Stimulated activated CD8-positive, alpha-beta memory T cell treated with anti-CD3 and anti-CD28 coated beads, Interleukin-15, amount 100 ng/mL, for 24 hours (primary cell): Measurements from ENCODE around the gene KCNIP4.

ENCODE experiments used
- DNase-seq: peaks from one replicate; pipeline ENCODE4 v3.0.0-alpha.2; 2020; ENCODE audit warnings: low read depth

The KCNIP4 gene

GRCh38 chr4:21901281-21901680, 47.3 kb downstream of the KCNIP4 start:
- DNase-seq, result no peak

DNA sequence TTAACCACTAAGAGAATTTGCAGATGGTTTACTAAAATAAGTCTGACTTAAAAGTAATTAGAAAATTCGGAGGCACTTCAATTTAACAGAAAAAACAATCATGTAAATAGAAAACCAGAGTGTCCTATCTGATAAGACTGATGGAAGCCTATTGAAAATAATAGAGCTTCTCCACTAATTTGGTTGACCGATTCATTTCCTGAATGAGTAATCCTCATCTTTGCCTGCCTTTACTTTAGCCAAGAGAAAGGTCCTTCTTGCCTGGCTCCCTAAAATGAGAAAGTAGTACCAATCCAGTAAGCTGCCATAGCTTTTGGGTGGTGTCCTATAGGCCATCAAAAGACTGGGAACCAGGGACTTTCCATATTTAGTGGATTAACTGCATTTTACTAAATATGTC, 48.4 kb downstream of the KCNIP4 start:
- no peak for DNase-seq

DNA sequence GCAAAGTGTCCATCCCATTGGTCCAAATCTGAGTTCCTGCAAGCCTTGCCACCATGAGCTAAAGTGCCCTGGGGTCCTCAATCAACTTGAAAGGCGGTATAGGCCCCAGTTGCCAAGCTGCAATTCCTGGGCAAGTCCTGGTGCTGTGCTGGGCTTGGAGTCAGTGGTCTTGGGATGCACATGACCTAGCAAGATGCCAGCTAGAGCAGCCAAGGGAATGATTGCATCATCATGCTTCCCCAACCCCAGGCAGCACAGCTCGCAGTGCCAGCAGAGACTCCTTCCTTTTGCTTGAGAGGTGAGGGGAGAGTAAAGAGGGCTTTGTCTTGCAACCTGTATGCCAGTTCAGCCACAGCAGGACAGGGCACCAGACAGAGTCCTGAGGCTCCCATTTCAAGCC, 50.5 kb downstream of the KCNIP4 start:
- no peak for DNase-seq

GRCh38 chr4:21896767-21897166, 51.8 kb downstream of the KCNIP4 start:
- no peak for DNase-seq

DNA sequence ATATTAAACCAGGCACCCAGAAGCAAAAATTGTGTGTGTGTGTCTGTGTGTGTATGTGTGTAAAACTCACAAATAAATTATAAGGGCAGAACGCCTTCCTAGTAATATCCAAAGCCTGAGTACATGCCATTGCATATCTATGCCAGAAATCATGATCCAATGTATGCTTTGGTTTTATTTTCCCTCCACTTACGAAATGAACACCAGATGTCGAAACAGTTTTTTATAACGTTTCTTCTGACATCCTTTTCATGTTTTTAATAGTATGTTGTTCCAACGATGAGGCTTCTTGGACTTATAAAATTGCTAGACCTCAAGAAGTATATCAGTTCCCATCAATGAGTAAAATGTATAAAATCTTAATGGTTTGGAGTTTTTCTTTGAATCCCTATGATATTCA, 55.4 kb downstream of the KCNIP4 start:
- DNase-seq, result no peak

DNA sequence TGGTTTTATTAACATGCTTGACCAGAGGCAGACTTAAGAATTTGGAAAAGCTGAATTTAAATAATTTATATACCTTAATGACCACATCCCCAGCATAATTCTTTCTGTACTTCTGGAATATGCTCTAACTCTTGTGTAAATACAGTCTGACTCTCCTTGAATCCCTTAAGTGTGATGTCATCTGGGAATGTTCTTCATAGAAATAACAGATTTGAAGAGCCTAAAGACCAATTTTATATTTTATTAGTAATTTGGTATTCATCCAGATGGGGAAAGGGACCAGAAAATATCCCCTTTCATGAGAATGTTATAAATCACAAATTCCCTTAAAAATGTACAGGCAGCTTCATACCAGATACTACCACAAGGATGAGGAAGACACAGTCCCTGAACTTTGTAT, 58.3 kb downstream of the KCNIP4 start:
- DNase-seq, result no peak

- DNase-seq, result no peak
Measured at GRCh38 chr4:21888195-21888976, 60.2 kb downstream of the KCNIP4 start.

DNA sequence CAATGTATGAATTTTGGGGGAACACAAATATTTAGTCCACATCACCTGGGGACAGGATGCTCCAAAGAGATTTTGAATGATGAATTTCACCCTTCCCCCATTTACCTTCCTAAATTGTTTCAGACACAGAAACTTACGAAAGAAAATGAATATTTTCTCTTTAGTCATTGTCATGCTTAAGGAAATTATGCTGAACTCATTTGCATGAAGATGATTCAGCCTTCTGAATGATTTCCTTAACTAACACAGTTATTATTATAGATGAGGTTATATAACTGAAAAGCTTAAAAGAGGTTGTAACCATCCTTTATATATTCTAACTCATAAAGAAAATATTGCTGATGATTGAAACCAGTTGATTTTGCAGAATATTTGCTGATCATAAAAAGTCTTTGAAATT, 61.1 kb downstream of the KCNIP4 start:
- no peak for DNase-seq

- DNase-seq, result no peak
Measured at GRCh38 chr4:21885770-21886169, 62.8 kb downstream of the KCNIP4 start.

DNA sequence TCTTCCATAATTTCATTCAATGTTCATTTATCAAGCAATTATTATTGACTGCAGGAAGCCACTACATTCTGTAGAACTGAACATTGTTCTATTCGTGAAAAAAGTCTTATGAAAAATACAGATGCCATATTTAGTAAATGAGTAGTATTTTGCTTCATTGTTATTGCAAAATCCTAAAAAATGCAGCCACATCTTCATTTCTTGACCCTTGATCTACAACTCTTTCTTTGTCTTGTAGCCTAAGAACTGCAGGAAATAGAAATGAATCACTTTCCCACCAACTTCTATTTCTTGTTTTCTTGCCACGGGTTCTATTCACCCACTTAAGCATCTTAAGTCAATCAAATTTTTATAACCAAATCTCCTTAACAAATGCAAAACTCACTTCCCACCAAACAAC, 63.3 kb downstream of the KCNIP4 start:
- no peak for DNase-seq

DNA sequence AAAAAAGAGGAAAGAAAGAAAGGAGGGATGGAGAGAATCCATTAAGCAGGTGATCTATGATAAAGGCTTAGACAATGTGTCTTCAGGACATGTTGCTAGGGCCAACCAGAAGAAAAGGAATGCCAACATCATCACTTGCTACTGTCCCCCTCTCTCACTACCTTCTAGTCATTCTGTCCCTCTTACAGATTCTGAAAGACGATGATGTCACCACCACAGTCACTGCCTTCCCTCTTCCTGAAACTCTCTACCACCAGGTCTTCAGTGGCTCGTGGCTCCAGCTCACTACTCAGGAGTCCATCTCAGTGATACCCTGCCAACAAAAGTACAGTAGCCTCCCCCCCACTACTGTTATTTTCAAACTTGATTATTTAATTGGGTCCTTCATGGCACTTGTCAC, 64.0 kb downstream of the KCNIP4 start:
- DNase-seq, result no peak

DNA sequence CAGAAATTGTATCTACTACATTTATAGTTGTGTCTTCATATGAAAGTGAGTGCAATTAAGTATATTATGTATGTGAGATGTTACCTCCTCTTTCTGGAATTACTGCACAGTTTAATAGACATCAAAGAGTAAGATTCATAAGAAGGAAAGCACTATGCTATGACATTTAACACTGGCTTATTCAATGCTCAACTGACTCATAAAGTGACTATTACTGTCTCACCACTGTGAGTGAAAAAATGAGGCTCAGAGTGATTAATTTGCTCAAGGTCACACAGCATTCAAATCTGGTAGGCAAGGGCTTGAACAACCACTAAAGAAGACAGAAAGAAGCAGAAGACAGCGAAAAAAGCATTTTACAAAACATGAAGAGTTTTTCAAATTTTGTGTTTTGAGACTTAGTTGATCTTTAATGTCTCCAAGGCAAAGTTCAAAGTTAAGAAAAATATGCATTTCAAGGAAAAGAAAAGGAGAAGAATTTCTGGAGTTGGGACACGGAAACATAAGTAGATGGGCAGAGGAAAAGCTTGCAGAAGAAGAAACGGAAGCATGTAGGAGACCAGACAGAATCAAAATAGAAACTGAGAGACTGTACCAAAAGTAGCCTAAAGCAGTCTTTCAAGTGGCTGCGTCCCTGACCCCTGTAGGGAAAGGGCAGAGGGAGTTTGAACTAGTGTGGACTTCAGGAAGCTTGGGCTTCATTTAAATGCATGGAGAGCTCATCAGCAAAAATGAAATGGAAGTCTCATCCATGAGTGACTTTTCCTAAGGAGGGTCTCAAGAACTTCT, 66.3 kb downstream of the KCNIP4 start:
- DNase-seq, result no peak

- no peak for DNase-seq
Measured at GRCh38 chr4:21879187-21879586, 69.4 kb downstream of the KCNIP4 start.

GRCh38 chr4:21876711-21877110, 71.9 kb downstream of the KCNIP4 start:
- DNase-seq, result no peak

- no peak for DNase-seq
Measured at GRCh38 chr4:21873145-21873544, 75.4 kb downstream of the KCNIP4 start.

DNA sequence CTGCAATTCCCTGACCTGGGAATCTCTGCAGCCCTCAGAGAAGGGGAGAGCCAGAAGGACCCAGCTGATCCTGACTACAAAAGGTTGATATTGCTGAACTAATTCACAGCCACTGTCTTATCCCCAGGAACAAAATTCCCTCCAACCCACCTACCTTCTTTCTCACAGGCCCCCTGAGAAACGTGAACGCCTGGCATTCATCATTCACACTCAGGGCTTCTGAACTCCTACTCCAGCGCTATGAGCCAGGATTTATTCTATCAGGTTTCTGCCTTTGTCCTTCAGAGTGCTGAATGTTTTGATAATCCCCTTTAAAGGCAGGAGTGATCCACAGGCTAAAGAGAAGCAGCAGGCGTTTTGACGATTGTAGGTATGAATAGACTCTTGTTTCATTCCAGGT, 76.5 kb downstream of the KCNIP4 start:
- DNase-seq, result no peak

DNA sequence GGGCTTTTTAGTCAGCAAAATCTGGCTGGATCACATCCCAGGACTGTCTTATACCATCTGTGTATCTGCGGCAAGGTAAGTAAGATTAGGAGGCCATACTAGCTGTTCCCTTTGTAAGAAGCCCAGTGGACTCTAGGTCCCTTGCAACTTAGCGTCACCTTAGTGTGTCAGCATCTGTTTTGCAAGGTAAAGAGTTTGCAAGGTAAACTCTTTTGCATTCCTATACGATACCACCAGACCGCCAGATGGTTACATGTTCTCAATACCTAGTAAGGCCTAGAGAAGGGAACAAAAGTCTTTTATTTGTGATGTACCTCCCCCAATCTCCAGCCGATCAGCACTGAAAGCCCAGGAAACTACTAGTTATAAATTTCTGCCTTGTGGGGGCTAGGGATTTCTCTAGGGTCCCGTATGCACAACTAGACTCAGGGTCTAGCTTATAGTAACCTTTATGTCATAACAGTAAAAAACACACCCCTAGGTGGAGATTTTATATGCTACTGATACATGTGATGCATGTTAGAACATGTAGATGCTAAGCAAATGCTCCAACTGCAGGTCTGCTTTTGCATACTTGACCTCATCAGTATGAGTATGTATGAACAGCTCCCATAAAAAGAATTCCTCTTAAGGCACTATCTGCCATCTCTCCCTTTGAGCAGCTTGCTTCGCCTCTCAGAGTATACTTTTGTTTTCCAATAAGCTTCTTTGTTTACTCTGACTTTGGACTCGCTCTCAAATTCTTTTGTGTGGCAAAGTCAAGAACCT, 78.4 kb downstream of the KCNIP4 start:
- no peak for DNase-seq

- no peak for DNase-seq
Measured at GRCh38 chr4:21864686-21865085, 83.9 kb downstream of the KCNIP4 start.

DNA sequence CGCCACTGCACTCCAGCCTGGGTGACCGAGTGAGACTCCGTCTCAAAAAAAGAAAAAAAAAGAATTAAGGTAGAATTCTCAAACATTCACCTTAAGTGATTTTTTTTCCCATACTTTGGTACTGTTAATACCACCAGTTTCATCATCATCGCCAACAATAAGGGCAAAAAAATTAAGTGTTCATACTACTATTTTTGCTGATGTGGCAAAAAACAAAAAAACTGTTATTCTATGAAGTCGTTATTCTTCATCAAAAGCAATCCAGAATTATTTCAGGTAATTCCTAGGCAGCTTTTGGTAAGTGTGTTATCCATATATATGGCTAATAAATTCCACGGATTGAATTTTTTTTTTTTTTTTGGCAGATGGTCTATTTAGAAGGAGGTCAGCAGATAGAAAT, 85.7 kb downstream of the KCNIP4 start:
- no peak for DNase-seq

DNA sequence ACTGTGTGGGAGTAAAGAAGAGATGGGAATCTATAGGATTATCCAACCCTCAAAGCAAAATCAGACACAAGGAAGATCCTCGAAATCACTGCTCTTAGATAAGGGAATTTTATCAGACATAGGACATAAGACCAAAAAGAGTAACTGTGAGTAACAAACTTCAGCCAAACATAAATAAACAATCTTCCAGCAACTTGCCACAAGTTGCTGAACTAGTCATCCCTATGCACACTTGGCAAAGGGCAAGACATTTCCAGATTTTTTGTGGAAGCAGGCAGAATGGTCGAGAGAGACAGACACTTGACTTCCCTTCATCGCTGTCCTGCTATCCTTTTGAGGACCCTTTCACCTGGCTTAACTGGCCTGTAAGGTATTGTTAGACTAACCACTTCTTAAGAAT, 89.6 kb downstream of the KCNIP4 start:
- no peak for DNase-seq

GRCh38 chr4:21856754-21857153, 91.8 kb downstream of the KCNIP4 start:
- no peak for DNase-seq

DNA sequence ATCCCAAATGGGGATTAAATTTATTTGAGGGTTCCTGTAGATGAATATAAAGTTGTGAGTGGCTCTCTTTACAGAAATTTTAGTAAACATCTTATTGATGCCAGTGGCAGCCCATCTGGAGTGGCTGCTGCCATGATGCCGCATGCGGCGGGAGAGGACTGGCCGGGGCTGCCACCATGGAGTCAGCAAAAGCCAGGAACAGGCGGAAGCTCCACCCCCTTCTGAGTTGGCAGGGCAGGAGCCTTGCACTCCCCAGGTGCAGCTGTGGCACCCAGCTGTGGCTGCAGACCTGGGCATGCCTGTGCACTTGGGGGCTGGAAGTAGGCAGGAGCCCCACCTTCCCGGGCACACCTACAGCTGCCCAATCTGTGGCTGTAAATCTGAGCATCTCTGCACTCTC, 92.3 kb downstream of the KCNIP4 start:
- DNase-seq, result no peak

GRCh38 chr4:21849077-21849476, 99.5 kb downstream of the KCNIP4 start:
- DNase-seq, result no peak
